Activated CD4-positive, CD25-positive, alpha-beta regulatory T cell (primary cell): Measurements from ENCODE around the gene DGKG.

ENCODE experiments used
- DNase-seq, 4 experiments: peaks; one replicate each; lab custom pipeline; 2025; lab: John Stamatoyannopoulos, UW

The DGKG gene

DNA sequence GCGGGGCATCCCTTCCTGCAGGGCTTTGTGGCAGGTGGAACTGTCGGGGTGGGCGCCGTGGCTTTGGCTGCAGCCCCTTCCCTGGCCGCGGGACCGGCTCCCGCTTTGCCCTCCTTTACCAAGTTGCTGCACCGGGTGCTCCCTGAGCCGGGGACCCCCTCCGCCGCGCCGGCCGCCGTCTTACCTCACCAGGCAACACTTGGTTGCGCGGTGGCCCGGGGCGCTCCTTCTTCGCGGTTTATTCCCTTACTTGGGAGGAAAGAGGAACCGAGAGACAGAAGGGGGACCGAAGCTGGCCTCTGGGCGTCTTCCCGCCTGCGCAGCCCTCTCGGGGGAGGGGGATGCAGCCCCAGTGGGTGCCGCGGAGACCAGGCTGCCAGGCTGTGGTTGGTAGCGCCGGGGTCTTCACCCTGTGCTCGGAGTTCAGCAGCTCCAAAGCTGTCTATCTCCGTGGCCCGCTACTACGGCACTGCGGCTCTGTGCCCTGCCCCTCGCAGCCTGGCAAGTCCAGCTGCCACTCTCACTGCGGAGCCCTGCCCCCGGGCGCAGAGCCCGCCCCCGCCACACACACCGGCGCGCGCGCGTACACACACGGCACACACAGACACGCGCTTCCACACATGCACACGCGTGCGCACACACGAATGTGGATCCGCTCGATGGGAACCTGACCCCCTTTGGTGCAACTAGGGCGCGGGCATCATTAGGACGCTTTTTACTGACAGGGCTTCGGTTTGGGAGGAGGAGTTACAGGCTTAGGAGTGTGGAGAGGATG is at the start of gene DGKG:
Gene DGKG, minus strand, starts transcription at position 473 of the 775 bp plus-strand sequence. CDS start 41,775 bp downstream, outside the sequence.
- no peak for DNase-seq

DNA sequence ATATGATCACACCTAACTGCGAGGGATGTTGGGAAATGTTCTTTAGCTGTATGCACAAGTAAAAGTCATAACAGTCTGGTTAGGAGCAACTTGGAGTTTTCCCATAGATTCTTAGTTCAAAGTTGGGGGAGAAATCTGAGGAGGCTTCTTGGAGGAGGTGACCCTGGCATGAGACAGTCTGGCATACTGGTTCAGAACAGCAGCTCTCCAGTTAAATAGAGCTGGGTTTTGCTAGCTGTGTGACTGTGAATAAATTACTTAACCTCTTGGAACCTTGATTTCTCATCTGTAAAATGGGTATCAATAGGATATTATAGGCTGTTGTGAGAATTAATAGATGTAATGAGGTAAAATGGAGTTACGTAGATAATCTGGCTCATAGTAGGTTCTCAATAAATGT is 49.1 kb upstream of the DGKG start:
- no peak for DNase-seq

DNA sequence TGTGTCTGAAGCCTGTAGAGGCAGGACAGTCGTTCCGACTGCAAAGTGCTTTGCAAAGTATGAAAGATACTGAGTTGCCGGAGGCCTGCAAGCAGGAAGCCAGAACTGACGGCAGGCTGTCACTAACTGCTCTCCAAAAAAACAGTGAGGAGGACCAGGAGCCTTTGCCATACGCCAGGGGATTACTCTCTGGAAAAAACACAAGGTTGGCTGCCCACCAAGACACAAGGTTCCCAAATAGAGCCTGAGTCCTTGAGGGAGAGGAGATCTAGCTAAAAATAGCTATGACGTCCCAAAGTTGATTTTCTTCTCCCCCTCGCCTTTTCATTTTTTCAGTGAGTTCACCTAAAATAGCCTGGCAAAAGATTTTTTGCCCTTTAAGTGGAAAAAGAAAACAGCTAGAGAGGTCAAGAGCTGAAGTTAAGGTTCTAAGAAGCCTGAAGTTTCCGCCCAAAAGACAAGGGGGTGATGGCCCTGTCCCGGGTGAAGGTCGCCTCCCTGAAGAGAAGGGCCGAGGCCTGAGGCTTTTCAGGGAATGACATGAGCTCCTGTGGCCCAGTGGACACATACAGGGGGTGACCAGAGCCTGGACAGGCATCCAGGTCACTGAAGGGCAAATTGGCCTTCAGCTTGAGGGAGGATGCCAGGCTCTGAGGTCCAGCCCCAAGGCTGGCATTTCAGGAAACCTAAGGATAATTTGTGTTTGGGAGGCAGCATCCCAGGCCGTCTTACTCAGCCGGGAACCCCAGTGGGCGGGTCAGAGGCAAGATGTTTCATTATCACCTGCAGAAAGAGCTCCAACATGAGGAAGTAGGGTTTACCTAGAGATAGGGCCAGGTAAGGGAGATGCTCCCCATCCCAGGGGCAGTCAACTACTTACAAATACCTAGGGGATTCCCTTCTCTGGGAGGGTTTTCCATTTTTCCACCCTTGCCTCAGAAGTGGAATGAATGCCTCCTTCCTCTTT is 44.9 kb upstream of the DGKG start:
- DNase-seq: no peak

DNA sequence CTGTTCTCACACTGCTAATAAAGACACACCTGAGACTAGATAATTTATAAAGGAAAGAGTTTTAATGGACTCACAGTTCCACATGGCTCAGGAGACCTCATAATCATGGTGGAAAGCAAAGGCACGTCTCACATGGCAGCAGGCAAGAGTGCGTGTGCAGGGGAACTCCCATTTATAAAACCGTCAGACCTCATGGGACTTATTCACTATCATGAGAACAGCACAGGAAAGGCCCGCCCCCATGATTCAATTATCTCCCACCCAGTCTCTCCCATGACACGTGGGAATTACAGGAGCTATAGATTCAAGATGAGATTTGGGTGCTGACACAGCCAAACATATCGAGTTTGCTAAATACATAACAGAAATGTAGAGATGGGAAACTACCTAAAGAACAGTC is 39.5 kb upstream of the DGKG start:
- no peak for DNase-seq

DNA sequence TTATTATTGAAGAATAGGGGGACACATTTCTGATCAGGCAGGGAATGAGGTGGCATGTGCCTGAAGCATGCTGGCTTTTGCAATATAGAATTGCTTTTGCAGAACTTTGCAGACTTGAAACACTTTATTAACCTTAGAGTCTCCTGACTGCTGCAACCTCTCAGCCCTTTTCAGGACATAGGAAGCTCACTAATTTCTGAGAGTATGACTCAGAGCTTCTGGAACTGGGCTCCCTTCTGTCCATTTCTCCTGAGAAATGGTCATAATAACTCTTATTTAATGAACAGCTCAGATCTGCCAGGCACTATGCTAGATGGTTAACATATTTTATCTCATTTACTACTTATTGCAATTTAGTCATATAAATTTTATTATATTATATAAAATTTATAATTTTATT is 38.6 kb upstream of the DGKG start:
- DNase-seq: no peak

DNA sequence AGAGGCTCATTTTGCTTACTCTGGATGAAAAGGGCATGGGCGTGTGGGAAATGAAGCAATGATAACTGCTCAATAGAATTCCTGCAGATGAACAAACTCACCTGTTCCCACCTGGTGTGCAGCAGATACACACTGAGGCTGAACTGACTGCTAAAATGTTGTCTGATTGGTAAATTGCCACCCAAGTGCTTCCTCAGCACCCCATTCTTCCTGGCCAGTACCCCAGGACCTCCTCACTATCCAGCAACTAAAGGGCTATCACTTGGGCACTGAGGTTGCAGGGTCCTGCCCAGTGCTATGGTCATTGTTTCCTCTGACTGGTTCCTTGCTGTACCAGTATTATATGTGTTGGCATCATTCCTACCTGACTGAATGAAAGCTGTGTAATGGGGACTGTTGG is 38.0 kb upstream of the DGKG start:
- DNase-seq: no peak

DNA sequence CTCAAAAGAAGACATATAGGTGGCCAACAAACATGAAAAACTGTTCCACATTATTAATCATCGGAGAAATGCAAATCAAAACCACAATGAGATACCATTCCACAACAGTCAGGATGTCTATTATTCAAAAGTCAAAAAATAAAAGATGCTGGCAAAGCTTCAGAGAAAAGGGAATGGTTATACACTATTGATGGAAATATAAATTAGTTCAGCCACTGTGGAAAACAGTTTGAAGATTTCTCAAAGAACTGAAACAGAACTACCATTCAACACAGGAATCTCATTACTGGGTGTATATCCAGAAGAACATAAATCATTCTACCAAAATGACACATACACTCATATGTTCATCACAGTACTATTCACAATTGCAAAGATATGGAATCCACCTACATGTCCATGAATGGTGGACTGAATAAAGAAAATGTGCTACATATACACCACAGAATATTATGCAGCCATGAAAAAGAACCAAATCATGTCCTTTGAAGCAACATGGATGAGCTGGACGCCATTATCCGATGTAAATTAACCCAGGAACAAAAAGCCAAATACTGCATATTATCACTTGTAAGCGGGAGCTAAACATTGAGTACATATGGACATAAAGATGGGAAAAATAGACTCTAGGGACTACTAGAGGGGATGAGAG is 32.7 kb upstream of the DGKG start:
- no peak for DNase-seq

DNA sequence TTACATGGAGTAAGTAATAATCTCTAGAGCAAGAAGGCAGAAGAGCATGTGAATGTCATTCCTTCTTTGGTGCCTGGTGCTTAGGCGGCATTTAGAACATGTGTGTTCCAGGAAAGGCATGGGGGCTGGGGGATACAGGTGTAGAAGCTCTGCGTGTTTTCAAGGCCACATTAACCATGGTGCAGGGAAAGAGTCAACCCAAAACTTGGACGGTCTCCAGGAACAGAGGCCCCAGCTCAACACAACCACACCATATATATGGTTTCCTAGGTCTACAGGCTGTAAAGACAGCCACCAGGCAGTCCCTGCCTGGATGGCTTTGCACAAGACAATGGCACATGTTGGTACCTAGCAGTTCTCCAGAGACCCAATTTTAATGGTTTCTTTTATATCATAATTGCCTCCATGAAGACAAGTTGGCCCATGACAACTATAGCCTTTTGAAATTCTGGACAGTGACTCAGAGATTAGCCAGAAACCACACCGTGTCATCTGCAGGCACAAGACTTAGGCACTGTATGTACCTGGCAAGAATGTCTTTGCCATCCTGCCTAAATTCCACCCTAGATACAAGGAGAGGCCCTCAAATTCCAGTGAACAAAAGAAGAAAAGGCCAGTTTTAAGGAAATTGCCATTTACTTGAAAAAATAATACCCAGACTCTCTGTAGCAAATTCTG is 25.0 kb upstream of the DGKG start:
- DNase-seq: no peak

DNA sequence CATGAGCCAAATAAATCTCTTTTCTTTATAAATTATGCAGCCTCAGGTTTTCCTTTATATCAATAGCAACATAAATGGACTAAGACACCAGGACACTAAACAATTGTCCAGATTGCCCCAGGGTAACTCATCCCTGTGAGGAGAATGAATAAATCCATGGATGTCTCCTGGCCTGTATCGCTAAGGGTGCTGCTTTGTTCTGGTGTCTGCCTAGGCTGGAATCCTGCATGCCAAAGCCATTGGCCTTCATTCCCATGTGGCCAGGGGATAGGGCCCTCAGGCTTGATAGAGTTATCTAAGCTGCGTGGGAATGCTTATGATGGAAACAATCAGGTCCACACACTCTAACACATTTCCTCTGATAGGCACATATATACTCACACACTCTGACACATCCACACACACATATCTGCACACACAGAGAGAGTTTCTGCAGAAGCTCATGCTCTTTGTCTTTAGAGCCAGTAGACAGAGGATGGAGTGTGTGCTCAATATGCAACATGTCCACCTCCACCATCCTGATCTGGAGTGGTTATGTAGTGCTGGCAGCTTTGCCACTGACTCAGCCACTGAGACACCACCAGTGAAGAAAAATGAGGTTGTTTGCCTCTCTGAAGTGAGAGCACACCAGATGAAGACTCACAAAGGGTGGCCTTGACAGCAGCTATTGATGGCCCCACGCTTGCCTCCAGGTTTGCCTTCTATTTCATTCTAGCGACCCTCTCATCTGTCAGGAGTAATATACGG is 24.0 kb upstream of the DGKG start:
- no peak for DNase-seq

DNA sequence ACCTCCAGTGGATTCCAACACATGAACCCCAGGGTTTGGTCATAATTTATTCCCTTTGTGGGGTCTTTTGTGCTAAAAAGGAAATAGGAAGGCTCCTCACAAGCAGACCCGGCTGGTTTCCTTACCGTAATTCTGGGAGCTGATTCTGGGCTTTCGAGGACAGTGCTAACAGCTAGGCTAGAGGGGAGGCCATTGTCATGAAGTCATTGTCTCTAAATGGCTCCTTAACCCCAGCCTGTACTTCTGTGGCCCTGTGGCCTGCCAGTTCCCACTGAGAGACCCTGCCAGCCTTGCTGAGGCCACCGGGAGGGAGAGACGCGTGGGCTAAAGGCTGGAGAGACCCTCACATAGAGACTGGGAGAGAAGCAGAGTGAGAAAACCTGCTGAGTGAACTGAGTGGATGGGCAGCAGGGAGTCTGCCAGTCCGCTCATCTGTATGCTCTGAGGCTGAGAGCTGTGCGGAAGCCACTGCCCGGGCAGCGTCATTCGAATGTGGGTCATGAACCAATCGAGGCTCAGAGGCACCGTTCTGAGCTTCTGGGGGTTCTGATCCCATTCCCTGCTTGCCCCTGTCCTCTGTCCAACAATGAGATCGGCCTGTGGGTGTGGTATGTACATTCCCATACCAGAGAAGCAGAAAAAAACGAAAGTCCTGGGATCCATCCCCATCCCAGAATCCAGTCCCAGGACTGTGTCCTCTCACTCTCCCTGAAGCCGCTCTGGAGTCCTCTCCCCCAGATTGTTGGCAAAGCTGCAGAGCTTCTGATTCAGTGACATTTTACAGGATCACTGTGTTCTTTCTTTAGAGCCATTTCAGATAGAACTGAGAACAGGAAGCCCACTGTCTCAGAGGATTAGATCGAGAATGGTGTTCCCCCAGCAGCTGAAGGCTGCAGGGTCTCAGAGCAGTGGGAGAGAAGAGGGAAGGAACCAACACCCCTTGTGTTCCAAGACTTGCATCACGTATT is 21.3 kb upstream of the DGKG start:
- no peak for DNase-seq

DNA sequence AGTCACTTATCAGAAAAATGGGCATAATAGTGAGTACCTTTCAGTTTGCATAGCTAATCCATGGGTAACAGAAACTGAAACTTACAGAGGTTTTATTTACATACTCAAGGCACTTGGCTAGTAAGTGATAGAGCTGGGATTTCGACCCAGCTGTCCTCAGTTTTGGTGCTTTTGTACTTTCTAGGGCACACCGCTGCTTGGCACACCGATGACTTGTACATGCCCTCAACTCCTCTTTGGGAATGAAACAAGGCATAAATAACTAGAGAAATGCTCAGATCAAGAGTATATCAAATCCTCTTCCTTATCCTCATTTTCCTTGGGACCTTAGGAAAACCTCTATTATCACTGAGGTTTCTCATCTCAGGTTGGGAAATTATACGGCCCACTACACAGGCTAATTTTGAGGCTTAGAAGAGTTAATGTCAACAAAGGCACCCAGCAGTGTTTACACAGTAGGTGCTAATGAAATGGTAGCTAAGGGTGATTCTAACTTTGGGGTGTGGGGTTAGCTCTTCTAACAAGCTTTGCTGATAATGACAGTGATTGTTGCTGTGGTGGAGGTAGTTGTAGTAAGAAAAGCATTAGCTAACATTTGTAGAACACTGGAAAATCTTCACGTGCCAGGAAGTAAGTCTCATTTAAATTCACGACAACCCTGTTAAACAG is 20.3 kb upstream of the DGKG start:
- no peak for DNase-seq

DNA sequence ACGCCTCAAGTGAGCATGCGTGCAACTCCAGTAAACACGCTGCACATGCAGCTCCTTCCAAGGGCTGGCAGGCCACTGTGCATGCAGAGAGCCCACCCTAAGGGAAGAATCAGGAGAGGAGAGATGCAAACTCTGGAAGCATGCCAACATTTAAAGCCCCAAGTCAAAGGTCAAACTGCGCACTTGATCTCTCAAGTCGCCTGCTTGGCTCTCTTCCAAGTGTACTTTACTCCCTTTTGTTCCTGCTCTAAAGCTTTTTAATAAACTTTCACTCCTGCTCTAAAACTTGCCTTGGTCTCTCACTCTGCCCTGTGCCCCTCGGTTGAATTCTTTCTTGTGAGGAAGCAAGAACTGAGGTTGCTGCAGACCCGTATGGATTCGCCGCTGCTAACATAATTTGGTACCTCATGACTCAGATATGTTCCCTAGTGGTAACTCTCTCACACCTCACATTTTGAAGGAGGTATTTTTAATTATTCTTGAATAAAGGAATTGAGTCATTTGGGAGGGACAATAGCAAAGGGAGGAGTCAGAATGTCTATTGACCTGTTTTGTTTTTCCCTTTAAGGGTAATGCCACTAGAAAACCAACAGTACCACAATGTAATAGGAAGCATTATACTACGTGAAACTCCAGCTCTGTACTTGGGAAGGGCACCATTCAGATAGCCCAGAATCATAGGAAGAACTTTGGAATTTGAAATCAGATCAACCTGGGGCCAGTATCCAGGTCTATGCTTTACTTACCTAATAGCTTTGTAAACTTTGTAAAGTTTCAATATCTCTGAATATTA is 19.6 kb upstream of the DGKG start:
- no peak for DNase-seq

DNA sequence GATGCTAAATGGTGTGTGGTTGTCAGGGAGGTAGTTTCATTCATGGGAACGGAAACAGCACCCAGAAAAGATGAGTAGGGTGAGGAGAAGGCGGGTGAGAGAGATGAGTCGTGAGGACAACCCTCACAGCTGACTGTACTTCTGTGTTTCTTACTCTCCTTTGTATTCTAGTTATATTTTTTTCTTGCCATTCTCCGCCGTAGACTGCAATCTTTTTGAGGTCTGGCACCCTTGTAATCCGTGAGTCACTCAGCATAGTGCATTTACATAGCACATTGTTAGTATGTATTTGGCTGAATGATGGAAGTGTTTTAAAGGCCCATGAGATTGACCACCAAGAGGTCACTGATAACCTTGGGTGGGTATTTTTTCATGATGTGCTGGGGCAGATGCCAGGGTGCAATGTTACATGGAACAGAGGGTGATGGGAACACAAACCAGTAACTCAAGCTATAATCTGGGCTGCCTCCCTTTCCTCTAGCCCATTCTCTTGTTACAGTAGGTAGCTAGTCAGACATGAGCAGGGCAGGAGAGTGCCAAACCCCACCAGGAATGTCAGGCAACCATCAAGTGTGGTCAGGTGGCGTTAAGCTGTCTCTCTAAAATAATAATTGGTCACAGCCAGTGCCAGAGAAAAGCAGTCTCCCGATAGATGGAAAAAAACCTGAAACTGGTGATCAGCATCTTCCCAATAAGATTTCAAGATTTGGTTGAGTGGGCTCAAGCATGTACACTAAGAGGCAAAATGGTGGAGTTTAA is 18.8 kb upstream of the DGKG start:
- DNase-seq: no peak

DNA sequence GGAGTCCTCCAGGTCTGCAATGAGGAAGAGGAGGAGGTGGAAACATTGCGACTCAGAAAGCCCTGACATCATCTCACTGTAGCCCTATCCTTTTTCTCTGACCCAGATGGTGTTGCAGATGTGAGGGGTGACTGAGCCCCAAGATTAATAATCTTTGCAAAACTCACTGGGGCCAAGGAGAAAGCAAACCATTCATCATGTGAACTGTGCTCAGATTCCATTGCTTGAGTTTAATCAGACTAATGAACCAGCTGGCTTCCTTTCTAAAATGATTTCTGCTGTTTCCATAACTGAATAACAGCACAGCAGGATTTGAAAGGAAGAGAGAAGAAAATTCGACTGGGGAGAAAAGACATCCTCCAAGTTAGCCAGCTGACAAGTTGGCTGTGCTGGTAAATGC is 13.4 kb upstream of the DGKG start:
- no peak for DNase-seq

DNA sequence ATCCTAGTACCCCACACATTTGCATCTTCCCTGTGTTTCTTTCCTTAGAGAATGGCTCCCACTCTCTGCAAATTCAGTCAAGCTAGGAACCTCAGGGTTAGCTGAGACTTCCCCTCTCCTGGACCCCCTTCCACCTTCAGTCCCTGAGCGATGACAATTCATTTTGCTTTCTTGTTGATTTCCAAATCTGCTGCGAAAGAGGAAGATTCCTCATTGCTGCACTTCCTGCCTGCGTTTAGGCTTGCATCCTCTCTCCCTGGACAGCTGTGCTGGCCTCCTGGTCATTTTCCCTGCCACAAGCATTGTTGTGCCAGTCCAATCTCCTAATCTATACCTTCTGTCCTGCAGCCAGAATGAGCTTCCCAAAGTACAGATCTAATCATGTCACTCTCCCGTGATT is 12.3 kb upstream of the DGKG start:
- no peak for DNase-seq

DNA sequence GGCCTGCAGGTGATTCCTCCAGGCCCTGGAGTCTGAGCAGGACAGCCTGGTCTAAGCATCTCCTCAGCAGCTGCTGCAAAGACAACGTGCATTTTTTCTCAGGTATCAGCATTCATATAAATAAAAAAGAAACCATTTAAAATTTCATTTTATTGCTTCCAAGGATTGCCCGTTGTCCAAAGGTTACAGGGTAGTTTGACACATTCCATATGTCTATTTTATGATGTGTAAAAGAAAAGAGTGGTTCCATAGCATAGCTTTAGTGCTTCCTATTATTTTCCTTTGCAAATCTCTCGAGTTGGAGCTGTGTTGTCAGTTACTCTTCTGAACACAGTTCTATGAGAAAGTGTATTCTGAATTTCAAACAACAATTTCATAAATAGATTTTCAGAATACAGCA is 7.2 kb upstream of the DGKG start:
- DNase-seq: no peak

DNA sequence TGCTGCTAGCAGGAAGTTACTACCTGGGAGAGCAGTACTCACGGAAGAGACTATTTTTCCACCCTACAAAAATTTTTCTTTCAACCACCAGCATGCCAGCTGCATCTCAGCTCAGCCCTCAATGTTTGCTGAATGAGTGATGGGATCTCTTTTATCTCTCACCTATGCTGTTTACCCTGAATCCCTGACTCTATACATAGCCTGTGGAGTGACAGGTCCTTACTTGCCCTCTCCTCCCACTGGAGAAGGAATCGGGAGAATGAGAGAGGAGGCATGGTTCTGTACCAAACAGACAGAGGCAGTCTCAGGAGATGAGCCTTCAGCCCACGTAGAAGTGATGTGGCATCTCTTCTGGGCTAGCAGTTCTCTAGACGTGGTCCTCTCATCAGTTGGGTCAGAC is 6.7 kb upstream of the DGKG start:
- no peak for DNase-seq

DNA sequence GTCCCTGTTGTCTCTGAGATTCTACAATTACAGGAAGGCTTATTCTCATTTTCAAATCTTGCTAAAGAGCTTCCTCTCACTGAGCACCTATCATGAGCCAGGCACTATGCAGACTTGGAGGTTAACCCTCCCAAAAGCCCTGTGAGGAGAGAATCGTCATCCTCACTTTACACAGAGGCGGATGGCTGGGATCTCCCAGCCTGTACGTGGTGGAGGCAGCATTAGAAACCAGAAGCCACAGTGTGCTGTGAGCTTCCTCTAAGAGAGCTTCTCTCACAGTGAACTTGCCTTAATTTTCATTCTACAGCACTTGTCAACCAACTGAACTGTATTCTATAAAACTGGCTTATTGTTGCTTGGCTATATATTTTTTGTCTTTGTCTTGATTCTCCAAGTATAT is 6.1 kb upstream of the DGKG start:
- no peak for DNase-seq
